Stimulated activated CD4-positive, alpha-beta T cell treated with anti-CD3 and anti-CD28 coated beads, TNF-alpha, amount 100 ng/mL, for 4 hours (primary cell): Measurements from ENCODE around the gene PPDPF.
"Not testable (repeated sequence)": the region's sequence is repeated elsewhere in the genome, so short reads cannot be mapped to it uniquely, and the experiment has no call there.

Source experiments
- DNase-seq, 3 experiments: peaks; one replicate each; pipeline ENCODE4 v3.0.0-alpha.2; 2020; ENCODE audit warnings: low read depth in 3 of 3

The PPDPF gene, protein sequence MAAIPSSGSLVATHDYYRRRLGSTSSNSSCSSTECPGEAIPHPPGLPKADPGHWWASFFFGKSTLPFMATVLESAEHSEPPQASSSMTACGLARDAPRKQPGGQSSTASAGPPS

GRCh38 chr20:63520504-63520933, at the start of gene PPDPF:
TSS of gene PPDPF (plus strand) at chr20:63520765. CDS start at chr20:63521309, 544 bp downstream.
- DNase-seq: peak; percentile 75 to 84 (median 76)

- DNase-seq: no peak
Measured at GRCh38 chr20:63471002-63471716, 49.4 kb upstream of the PPDPF start.

GRCh38 chr20:63471717-63471980, 48.9 kb upstream of the PPDPF start:
- no peak for DNase-seq

- no peak for DNase-seq
Measured at GRCh38 chr20:63471981-63472831, 48.4 kb upstream of the PPDPF start, which contains the start of gene KCNQ2. TSS of gene KCNQ2 (minus strand) at chr20:63472655. CDS start at chr20:63472463, 192 bp downstream.

DNA sequence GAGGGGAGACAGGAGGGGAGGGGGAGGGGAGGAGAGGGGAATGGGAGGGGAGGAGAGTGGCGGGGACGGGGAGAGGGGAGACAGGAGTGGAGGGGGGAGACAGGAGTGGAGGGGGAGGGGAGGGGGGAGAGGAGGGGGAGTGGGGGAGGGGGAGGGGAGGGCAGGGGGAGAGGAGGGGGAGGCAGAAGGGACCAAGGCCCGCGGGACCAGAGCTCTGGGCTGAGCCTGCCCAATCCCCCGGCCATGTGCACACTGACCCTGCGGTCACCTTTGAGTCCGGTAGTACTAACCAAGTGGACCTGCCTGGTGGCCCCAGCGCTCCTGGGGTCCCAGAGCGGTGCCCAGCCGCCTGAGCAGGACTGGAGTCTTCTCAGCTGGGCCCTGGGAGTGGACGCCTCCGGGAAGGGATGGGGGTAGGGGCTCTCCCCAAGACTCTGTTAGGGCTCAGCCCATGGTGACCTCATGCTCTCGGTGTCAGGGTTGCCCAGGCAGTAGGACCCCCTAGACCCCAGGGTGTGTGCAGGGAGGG, 47.6 kb upstream of the PPDPF start:
- DNase-seq: no peak

GRCh38 chr20:63473555-63474449, 46.8 kb upstream of the PPDPF start:
- DNase-seq: no peak

- DNase-seq: no peak
Measured at GRCh38 chr20:63475209-63475608, 45.4 kb upstream of the PPDPF start.

DNA sequence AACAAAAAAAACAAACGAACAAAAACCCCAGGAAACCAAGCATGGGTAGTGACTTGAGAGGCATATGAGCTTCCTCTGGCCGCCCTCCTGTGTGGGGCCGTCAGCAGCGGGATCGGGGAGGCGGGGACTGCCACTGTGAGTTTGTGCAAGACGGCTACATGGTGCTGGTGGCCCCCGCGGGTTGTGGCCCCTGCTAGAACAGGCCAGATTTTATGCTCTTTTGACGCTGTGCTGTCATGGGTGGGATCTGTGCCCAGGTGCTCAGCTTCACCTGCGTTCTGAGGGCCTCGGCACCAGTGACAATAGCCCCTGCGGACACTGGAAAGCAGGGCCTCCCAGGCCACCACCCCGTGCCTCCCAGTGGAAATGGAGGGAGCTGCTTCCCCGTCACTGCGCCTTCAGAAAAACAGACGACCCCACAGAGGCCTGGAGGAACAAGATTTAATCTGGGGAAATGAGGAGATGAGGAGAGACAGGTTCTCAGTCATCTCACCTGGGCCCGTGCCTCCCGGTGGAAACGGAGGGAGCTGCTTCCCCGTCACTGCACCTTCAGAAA, 43.4 kb upstream of the PPDPF start:
- DNase-seq: no peak

- no peak for DNase-seq
Measured at GRCh38 chr20:63477944-63478343, 42.6 kb upstream of the PPDPF start.

DNA sequence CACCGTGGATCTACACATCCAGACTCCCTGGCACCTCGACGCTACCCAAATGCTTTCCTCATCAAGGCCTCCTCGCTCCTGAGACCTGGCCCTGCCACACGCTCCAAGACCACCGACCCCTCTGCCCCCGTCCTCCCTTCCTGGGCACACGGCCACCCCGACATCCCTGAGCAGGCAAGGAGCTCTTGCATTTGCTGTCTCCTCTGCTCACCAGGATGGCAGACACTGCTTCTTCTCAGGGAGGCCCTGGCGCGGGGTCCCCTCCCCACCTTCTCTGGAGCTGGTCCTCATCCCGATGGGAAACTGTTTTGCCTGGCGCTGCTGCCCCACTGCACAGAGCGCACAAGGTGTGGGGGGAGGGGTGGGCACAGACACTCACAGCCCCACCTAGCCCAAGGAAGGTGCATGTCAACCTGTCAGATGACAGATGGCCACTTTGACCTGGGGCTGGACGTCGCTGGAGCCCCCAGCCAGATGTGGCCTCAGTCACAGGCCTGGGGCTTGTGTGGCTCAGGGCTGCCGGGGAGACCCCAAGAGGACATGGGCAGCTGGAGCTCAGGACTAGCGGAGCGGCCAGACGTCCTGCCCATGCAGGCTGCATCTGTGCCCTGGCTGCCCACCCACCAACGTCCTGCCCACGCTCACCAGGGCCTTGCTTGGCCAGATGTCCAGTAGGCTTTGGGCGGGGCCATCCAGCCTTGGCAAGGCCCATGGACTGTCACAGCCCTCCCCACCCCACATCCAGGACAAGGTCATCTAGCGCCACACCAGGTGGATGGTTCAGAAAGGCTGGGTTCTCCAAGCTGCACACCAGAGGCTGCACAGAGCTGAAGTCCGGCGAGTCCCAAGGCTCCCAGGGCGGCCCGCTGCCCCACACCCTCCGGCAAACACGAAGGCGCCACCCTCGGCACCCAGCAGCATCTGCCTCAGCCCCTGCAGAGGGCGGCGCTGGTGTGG, 41.9 kb upstream of the PPDPF start:
- no peak for DNase-seq

DNA sequence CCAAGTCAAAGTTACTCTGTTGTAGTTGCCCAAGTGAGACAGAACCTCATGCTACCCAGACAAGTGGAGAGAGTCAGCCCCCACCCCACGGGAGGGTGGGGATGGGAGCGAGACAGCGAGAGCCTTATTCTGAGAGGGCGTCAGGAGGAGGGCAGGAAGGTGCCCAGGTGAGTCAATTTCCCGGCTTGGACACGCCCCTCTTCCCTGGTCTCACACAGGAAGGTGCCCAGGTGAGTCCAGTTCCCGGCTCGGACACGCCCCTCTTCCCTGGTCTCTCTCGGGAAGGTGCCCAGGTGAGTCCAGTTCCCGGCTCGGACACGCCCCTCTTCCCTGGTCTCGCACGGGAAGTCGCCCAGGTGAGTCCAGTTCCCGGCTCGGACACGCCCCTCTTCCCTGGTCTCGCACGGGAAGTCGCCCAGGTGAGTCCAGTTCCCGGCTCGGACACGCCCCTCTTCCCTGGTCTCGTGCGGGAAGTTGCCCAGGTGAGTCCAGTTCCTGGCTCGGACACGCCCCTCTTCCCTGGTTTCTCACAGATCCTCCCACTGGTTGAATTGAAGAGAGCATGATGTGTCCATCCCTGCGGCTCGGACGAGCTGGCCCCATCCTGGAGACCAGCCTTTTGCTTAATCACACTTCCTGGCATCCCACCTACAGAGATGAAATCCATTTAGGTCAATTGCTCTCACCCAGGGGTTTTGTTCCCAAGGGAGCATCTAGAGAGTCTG, 40.7 kb upstream of the PPDPF start:
- DNase-seq: not testable (repeated sequence)

- DNase-seq: no peak
Measured at GRCh38 chr20:63481503-63481902, 39.1 kb upstream of the PPDPF start.

GRCh38 chr20:63482021-63482587, 38.5 kb upstream of the PPDPF start:
- no peak for DNase-seq

- DNase-seq: no peak
Measured at GRCh38 chr20:63483834-63484233, 36.7 kb upstream of the PPDPF start.

DNA sequence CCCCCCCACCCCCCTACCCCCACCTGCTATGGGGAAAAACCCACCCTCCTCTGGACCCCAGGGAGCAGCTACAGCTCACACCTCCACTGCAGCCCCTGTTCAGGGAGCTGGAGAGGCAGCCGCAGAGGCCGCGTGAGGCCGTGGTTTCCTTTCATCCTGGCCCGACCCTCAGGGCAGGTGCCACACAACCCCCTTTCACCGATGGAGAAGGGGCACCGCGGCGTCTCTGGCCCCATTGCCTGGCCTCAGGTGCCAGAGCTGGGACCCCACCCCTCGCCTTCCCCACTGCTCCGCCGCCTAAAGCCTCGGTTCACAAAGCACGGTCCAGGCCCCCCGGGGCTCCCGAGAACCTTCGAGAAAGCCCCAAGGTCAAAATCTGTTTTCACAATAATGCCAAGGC, 36.3 kb upstream of the PPDPF start:
- no peak for DNase-seq

DNA sequence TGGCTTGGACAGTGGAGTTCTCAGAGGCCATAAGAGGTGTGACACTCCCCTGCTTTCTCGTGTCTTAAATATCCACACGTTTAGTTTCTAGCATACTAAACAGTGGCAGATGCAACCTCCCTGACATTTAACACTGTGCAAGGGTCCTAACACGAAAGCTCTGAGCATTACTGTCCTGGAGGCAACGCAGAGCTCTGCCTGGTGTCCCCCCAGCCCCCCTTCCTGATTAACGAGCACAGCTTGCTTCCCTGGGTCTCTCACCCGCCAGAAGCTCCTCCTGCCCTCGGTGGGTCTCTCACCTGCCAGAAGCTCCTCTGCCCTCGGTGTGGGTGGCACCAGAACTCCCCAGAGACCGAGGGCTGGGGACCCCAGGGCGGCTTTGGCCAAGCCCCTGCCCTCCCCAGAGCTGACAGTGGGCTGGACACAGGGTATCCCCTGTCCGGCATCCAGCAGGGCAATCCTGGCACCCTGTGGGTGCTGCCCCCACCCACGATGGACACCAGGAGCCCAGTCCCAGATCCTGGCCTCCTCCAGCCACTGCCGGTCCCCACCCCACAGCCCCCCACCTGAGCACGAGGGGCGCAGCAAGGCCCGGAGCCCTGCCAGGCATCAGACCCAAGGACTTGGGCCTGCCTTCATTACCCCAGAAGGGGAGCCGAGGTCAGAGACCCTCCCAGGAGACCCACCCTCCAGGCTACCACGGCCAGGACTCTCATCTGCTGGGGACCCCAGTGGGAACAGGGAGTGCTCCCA, 35.7 kb upstream of the PPDPF start:
- no peak for DNase-seq

- no peak for DNase-seq
Measured at GRCh38 chr20:63486300-63486855, 34.2 kb upstream of the PPDPF start.
